Fibroblast of villous mesenchyme (primary cell): Measurements from ENCODE around the gene AK5. TPM values are rescaled to one million over a fixed set of nuclear protein-coding genes. Genes with fewer than 3 reads are reported as not detected.

Source experiments
- DNase-seq: peaks from one replicate; pipeline ENCODE4 v3.0.0-alpha.2; 2010; ENCODE audit warnings: low read depth
- H3K4me3 ChIP-seq: 2 replicates; pipeline ENCODE4 v1.5.1; 2011; ENCODE audit warnings: low read depth, mild to moderate bottlenecking, low read length
- total RNA-seq: library from RNA; depleted of rRNA; stranded (reverse); fragments of >200 nt; gene quantifications from 2 replicates; pipeline ENCODE4 v1.2.3, GENCODE V29; 2012
- TF ChIP-seq, protein P1 (sequence below): IDR thresholded peaks from 2 replicates; pipeline ENCODE4 v1.5.1; 2012; ENCODE audit warnings: low read depth, mild to moderate bottlenecking, low read length; ENCODE audit not compliant: insufficient read depth

AK5 gene
- total RNA-seq, 1 donor = 123 TPM

DNA sequence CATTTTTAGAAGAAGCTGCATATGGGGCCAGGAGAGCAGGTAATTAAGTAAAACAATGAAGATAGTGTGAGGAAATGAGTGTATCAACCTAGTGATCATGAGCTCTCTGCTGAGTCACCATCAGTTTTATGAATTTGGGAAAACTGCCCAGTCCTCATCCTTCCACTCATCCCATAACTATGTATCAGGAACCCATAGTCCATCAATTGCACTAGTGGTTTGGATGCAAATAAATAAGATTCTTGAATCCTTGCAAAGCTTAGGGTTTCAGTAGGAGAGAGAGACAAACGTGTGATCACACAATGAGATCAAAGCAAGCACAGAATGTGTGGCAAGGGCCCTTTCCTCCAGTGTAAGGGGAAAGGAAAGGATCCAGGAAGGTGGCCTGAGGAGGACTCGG lies 255.0 kb downstream of the AK5 start:
- no peak overlapping the region for H3K4me3 ChIP-seq
- peak; percentile 96 for DNase-seq
- TF ChIP-seq, protein P1, sequence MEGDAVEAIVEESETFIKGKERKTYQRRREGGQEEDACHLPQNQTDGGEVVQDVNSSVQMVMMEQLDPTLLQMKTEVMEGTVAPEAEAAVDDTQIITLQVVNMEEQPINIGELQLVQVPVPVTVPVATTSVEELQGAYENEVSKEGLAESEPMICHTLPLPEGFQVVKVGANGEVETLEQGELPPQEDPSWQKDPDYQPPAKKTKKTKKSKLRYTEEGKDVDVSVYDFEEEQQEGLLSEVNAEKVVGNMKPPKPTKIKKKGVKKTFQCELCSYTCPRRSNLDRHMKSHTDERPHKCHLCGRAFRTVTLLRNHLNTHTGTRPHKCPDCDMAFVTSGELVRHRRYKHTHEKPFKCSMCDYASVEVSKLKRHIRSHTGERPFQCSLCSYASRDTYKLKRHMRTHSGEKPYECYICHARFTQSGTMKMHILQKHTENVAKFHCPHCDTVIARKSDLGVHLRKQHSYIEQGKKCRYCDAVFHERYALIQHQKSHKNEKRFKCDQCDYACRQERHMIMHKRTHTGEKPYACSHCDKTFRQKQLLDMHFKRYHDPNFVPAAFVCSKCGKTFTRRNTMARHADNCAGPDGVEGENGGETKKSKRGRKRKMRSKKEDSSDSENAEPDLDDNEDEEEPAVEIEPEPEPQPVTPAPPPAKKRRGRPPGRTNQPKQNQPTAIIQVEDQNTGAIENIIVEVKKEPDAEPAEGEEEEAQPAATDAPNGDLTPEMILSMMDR = no peak

DNA sequence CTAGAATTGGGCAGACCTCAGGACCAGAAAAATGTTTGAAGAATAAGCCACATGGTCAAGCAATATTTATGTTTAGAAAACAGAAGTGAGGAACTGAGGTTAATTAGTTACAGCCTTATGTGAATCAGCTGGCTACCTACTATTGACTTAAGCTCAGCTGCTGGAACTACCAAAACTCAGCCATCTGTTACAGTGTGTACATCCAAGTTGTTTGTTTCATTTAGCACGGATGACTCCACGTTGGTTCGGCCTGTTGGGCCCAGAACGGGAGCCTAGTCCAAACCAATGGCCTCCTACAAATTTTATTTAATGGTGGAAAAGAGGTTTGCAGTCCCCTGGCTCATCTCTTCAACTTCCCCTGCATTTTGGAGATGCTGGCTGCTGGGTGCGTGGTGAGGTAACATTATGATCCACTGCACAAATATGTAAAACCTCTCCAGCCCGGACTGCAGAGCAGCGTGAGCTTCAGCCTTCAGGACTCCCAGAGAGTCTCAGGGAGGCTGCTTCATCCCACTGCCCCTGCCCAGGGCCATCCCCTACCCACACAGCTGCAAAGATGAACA lies 257.2 kb downstream of the AK5 start:
- no peak overlapping the region for H3K4me3 ChIP-seq
- DNase-seq = peak; percentile 81
- TF ChIP-seq, protein P1 = no peak

DNA sequence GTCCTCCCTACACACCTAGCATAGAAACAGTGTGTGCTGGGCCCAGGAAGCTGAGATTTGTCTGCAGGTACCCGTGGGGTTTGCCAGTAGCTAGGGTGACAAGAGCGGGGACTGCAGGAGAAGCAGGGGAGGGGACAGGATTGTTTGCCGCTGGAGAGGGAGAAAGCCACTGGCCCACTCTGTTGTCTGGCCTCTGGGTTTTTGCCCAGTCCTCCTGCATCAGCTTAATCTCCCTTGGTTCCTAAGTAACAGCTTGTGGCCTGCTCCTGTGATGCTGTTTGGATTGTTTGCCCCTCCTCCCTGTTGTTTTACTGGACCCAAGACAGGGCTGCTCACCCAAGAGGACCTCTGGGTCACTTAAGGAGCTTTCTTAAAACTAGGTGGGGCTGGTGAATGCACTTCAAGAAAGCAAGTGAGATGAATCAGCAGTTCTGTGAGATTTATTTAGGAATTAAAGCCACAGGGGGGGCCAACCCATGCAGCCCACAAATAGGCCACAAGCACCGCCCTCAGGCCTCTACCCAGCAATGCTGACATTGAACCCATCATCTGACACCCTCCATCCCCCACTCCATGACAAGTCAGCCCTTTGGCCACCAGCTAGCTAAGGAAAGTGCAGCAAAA lies 257.8 kb downstream of the AK5 start:
- no peak overlapping the region for H3K4me3 ChIP-seq
- TF ChIP-seq, protein P1 = no peak
- DNase-seq = peak; percentile 86

DNA sequence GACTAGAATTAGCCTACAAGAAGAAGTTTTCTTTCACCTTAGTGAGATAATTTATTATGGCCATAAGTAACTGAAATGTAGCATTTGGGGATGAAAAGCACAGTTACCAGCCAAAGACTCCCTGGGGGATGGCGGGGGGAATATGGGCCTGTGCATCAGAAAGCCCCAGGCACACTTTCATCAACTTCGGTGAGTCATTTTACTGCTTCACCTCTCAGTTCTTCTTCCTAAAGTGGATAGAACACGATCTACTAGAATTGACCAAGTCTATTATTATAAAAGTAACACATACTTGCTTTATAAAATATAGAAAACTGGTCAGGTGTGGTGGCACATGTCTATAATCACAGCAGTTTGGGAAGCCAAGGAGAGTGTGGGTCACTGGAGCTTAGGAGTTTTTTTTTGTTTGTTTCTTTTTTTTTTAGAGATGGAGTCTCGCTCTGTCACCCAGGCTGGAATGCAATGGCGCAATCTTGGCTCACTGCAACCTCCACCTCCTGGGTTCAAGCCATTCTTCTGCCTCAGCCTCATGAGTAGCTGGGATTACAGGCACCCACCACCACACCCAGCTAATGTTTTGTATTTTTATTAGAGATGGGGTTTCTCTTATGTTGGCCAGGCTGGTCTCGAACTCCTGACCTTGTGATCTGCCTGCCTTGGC lies 258.8 kb downstream of the AK5 start:
- H3K4me3 ChIP-seq = no peak overlapping the region
- TF ChIP-seq, protein P1 = no peak
- peak; percentile 78 for DNase-seq

DNA sequence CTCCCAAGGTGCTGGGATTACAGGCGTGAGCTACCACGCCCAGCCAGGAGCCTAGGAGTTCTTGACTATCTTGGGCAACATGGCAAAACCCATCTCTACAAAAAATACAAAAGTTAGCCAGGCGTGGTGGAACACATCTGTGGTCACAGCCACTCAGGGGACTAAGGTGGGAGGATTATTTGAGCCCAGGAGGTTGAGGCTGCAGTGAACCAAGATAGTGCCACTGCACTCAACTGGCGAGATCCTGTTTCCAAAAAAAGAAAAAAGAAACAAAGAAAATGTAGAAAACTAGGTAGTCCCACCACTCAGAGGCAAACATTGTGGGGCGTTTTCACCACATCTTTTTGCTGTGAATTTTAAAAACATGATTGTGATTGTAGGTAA lies 259.3 kb downstream of the AK5 start:
- TF ChIP-seq, protein P1 = no peak
- no peak overlapping the region for H3K4me3 ChIP-seq
- no peak for DNase-seq

DNA sequence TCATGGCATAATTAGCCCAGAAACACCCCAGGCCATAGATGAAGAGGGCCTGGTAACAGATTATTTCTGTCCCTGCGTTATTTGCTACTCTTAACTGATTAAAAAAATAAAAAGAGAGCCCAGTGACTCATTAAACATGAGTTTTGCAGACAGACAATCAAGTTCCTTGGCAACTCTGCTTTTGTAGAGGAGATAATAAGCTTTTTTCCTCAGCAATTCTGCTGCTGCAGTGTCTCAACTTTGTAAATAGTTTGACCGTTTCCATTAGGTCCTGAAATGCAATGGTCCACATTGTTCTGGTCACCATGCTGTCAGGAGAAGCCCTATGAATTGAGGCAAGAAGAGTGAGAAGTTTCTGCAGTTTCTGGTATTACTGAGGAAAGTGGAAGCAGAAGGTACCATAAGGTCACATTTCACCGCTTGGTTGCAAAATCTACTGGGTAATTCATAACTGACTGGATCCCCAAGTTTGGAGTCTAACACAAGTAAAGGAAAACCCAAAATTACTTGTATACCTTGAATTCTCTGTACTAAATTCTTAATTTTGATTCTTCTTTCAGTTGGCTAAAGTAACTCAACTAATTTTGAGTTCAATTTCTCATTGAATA lies 261.1 kb downstream of the AK5 start:
- TF ChIP-seq, protein P1 = no peak
- DNase-seq = no peak

More for the DNA sequence above, 261.1 kb downstream of the AK5 start:
- H3K4me3 ChIP-seq = no peak overlapping the region
